NCI-H1105 (cell line): Measurements from ENCODE around the gene DEDD.

Experiments
- DNase-seq: peaks from one replicate; lab custom pipeline; 2025; lab: John Stamatoyannopoulos, UW

DEDD gene, protein sequence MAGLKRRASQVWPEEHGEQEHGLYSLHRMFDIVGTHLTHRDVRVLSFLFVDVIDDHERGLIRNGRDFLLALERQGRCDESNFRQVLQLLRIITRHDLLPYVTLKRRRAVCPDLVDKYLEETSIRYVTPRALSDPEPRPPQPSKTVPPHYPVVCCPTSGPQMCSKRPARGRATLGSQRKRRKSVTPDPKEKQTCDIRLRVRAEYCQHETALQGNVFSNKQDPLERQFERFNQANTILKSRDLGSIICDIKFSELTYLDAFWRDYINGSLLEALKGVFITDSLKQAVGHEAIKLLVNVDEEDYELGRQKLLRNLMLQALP

DNA sequence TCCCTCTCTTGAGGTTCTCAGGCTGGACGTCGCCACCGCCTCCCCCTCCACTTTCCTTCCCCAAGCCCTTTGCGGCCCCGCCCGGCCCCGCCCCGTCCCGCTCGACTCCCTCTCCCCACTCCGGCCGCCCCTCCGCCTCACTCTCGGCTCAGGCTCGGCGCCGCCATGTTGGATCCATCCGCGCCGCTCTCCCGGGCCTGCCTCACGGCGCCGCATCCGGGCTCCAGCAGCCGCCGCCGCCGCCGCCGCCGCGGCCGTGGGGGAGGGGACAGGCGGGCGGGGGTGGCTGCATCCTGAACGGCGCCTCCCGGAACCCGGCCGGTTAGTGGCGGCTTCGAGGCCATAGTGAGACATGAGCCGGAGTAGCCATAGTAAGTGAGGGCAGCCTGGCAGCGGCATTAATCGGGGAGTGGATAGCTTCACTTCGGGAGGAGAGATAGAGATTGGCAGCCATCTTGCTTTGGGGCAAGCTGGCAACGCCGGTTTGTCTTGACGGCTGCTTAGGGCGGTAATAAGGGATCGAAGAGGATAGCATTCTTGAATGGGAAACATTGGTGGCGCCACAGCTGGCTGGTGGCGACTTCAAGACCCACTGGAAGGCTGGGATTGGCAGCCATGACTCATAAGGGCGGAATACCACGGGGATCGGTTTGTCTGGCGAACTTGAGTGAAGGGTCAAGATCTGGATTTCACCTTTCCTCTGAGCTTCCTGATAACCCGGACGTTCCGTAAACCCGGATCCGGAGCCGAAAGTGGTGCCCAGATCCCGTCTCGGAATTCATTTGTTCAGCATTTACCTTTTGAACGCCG lies at the start of gene DEDD:
DEDD (minus strand) TSS at position 258 of the 810 bp plus-strand sequence. CDS start 8,205 bp downstream, outside the sequence.
- DNase-seq = peak; percentile 96

DNA sequence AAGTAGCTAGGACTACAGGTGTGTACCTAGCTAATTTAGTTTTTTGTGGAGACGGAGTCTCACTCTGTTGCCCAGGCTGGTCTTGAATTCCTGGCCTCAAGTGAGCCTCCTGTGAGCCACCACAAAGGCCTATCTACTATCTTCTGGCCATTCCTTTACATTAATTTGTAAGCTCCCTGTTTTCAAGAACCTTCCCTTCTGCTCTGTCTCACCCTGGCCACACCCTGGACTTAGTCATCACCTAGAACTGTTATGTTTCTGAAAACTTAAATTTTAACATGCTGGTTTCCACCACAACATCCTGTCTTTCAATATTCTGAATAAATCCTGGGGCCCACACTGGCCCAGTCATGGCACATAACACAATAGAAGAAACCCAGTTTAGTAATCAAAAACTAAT lies 49.7 kb upstream of the DEDD start:
- DNase-seq = no peak

DNA sequence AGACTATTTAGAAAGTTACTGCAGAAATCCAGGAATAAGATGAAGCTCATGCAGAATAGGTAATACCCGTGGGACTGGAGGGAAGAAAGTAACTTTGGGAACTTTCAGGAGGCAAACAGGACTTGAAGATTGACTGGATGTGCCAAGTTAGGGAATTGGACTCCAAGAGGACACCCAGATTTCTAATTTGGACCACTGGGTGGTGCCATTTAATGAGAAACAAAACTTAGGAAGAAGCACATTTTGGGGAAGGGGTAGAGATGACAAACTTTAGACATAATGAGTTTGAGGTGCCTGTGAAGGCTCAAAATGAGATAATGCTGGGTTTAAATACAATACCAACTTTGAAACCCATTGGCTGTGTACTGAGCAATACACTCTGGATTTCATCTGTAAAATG lies 48.2 kb upstream of the DEDD start:
- no peak for DNase-seq

DNA sequence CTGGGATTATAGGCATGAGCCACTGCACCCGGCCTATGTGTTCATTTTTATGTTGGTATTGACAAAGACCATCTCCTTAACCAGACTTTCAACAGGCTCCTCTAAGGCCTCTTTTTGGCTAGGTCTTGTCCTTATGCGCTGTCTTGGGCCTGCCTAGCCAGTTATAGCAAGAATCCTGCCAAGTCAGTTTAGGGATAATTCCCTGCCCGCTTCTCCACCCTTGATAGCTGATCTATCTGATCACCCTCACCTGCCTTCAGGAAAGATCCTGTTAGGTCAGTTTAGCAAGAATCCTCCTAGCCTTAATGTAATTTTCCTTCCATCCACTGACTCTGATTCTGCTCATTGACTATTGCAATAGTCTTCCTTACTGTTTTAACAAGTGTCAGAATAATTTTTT lies 47.2 kb upstream of the DEDD start:
- DNase-seq = no peak

DNA sequence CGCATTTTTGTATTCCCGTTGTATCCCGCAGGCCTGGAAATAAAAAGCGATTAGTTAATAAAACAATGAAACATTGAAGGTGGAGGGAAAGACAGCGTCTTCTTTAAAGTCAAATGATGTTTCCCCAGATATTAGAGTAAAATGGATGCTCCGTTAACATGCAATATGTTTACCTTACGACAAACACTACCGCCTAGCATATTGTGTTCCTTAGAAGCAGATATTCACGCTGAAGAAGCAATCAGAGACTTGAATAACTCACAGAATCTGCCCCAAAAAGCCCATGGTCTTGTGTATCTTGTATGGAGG lies 45.4 kb upstream of the DEDD start:
- DNase-seq = no peak

DNA sequence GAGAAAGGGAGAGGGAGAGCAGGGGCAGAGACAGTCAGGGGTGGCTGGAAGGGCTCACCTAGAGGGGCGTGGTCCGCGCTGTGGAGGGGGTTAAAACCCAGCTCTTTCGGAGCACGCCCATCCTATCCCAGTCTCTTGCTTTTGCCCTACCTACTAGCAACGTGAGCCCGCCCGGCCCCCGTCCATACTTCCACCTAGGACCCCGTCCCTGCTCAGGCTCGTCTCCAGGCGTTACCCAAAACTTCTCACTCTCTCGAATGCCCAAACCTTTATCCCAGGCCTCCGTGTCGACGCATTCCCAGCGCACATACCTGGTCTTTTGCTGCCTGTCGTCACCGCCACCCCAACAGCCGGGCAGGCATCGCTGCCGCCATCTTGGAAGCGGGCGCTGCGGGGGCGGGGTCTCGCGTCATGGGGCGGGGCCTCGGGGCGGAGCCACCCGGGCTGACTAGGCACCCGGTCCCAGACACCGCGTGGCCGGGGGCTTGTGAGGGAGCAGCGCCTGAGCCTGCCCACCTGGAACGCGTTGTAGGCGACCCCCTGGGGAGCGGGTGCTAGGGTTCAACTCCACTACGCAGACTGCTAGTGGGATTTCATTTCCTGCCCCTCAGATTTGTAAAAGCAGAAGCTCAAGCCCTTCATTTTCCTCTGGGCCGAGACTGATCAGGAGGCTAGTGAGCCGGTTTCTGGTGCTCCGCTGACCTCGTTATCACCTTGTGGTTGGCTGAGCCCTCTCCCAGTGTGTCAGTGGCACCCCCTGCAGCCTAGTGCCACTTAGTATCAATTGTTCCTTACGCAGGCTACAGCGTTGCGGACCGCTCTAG lies 44.9 kb upstream of the DEDD start, which contains the start of gene B4GALT3:
B4GALT3 (minus strand) TSS at position 396 of the 824 bp plus-strand sequence. CDS start 1,447 bp downstream, outside the sequence.
- DNase-seq = peak; percentile 75

DNA sequence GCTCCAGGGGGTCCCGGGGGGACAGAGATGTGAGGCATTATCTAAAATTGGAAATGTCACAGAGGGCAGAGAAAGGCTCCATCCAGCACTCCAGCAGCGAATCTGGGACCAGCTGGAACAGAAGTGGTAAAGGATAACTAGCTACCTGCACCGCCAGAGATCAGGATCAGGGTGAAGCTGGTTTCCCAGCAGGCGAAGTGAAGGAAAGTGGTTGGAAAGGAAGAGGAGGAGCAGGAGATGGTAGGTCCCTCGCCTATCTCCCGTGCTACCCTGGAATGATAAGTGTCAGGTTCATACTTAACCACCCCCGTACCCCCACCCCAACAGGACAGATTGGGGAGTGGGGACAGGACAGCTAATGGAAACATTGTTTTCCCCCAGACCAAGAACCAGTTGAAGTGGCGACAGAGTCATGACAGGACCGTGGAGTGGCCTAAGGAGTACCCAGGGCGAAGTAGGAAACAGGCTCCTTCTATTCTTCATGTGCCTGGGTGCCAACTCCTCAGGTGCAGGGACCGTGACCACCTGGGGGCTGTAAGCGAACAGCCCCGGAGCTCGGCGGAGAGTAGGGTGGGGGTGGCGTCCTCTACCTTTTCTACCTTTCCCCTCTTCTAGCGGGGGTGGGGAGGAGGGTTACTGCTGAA lies 44.1 kb upstream of the DEDD start:
- no peak for DNase-seq

DNA sequence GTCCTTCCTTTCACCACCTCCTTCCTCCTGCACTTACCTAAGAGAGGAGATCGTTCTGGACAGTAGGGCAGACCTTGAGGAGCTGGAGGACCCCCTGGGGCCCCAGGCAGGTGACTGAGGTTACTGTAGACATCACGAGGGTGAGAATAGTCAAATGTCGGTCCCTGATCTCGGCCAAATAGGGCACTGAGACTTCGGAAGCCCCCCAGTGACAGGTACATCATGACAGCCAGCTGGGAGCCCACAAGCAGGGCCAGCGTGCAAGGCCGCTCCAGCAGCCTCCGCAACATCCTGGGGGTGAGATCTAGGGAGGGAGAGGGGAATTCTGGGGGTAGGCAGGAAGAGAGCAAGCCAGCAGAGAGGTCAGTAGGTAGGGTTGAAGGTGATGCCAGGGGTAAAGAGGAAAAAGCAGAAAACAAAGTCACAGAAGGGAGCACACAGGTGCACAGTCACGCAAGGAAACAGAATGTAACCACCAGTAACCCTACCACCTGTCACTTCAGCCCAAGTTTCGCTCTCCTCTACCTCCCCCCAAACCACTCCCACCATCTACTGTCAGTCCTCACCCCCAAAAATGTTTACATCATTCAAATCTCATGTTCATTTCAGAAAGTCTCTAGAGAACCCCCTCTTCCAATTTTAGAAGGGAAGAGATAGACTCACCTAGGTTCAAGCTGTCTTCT lies 43.4 kb upstream of the DEDD start:
- DNase-seq = no peak

DNA sequence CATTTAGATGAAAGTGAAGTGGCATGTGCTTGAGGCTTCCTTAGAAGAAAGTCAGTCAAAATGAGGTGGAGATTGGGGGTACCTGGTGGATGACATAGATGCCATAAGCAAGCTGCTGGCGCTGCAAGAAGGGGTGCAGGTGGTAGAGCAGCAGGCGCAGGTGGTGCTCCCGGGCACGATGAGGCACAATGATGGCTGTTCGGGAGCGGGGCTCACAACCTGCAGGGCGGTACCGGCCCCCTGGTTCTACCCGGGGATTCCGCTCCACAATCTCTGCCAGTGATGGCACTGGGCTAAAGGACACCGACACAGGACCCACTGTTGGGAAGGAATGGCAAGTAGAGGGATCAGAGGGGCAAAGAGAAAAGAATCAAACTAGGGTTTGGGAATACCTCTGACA lies 42.4 kb upstream of the DEDD start:
- no peak for DNase-seq

DNA sequence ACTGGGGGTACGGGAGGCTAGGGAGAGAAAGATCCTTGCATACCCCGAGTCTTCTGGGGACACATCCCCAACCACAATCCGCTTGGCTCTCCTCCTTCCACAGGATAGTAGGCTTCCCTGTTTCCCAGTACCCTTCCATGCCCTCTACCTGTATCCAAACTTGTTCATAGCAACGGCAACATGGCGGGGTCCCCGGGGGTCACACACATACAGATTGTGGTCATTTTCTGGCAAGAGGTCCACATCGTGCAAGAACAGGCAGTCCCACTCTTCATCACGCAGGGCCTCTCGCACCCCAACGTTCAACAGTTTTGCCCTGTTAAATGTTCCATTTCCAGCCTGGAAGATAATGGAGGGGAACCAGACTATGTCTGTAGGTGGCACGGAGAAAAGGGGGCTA lies 41.2 kb upstream of the DEDD start:
- no peak for DNase-seq

DNA sequence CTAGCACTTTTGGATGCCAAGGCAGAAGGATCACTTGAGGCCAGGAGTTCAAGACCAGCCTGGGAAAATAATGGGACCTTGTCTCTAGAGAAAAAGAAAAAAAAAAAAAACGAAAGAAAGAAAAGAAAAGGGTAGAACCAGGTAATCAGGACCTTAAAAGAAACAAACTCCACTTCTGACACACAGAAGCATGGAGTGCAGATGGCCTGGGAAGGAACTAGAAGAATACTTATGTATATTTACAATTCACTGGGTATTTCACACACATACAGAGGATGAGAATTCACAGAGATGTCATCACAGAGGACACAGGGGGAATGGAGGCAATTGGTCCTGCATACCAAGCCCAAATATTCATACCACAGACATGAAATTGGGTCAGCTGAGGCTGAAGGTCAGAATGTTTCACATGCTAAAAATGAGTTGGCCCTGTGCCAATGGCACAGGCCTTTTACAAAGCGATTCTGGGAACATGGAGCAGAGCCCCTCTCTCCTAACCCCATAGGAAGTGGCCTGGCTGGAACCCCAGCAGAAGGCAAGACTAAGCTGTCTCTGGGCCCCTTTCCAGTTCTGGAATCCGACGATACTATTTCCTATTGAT lies 40.4 kb upstream of the DEDD start:
- DNase-seq = no peak

DNA sequence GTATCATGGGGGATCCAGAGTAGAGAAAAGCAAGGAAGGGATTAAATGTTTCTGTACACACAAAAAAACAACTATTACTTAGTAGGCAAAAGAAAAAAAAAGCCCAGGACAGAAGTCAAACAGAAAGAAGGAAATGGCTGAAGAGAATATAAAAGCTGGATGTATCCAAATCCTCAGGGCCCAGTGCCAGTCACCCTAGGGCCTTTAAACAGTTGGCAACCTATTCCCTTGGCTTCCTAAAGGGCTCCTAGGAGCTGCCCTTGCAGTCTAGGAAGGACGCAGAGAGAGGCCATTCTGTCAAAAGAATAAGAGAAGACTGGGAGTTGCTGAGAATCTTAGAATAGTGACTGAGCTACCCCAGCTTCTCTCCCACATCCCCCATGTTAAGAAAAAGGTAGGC lies 39.9 kb upstream of the DEDD start:
- DNase-seq = no peak

DNA sequence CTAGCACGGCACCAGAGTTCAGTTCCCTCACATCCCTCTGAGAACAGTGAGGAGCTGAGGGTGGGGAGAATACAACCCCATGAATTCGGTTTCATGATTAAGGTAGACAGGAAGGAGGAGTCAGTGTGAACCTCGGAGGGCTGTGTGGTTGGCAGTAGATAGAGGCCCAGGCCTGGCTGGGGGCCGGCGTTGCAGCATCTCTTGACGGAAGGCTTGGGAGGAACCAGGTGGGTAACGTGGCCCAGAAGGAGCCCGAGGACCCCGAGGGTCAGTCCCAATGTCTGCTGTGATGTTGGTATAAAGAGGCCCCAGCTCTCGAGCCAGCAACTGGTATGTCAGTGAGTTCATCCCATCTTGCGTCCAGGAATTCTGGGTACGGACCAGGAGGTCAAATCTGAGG lies 39.2 kb upstream of the DEDD start:
- no peak for DNase-seq

DNA sequence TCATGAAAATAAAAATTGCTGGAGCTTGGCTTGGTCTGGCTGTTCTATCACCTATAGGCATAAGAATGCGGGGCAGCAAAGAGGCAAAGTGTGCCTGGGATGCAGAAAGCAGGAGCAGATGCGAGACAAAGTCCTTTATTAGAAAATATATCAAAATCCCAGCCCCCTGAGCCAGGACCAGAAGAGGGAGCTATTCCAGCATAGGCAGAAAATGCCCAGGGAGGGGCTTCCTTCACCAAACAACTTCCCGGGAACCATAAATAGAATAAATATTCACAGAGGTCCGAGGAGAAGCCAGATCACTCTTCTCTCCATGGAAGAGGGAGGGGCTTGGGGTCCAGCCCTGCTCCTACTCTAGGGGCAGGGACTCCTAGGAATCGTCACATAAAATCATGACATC lies 38.7 kb upstream of the DEDD start:
- no peak for DNase-seq

DNA sequence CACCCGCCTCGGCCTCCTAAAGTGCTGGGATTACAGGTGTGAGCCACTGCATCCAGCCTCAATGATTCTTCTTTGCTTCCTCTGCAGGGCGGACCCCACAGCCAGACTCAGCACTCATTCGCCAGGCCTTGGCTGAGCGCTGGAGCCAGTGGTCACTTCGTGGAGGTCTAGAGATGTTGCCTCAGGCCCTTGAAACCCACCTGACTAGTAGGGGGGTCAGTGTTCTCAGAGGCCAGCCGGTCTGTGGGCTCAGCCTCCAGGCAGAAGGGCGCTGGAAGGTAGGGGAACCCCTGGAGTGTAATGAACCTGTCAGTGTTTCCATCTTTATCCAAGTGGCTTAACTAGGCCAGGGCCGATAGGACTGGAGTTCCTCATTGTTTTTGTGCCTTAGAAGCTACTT lies 36.4 kb upstream of the DEDD start:
- no peak for DNase-seq

DNA sequence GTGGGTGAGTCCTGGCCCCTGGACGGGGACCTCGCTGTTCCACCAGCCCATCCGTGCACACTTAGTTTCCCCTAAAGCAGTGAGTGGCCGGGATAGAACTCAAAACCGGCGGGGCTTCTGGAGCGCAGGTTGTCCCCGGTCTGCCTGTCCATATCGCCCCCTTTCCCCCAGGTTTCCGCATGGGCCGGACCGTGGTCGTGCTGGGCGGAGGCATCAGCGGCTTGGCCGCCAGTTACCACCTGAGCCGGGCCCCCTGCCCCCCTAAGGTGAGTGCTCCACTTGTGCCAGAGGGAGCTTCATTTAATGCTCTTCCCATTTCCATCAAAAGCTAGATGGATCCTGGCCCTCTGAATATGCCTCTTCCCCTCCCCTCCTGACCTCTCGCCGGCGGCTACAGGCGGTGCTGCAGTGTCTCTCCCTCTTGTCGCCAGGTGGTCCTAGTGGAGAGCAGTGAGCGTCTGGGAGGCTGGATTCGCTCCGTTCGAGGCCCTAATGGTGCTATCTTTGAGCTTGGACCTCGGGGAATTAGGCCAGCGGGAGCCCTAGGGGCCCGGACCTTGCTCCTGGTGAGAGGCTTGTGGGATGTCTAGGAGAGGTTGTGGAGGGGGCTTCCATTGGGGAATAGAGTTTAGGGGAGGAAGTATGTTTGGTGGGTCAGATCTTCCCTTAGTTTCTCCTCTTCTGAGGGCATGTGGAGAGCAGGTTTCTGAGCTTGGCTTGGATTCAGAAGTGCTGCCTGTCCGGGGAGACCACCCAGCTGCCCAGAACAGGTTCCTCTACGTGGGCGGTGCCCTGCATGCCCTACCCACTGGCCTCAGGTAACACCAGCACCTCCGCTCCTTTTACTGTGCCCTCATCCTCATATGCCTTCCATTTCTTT lies 34.4 kb upstream of the DEDD start:
- DNase-seq = no peak

DNA sequence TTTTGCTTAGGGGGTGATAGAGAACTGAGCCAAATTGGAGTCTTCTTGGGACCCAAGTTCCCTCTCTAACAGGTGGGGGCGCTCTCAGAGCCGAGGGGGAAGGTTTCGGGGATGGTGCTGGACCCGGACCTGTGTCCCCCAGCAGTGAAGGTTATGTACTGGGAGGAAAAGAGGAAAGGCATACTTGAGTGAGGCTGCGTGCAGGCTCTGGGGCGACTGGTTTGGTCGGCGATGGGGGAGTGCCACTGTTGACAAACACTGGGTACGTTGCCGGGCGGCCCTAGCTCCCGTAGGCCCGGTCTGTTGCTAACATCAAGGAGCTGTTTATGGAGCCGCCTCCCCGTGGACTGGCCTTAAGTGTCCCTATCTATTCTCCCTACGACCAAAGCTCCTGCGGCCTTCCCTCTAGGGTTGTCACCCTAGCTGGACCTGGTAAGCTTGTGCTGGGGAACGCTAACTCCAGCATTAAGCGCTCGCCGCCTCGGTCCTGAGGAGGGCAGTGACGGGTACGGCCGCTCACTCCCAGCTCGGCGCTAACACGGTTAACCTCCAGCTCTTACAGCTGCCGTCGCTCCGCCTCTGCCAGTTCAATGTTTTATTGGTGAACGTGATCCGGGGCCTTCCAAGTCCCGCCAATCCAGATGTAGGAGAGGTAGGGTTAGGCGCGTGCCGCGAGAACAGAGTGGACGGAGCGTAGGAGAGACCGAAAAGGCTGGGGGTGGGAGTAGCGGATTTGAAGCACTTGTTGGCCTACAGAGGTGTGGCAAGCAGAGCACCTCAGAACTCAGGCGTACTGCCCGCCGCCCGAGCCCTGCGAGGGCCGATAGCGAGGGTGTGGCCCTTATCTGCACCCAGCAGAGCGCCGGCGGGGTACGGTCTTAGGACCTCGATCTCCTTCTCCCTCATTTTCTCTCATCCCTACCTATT lies 33.5 kb upstream of the DEDD start, which contains the start of gene PPOX:
PPOX (plus strand) TSS at position 685 of the 927 bp plus-strand sequence. CDS start 422 bp downstream, outside the sequence.
- peak; percentile 97 for DNase-seq

DNA sequence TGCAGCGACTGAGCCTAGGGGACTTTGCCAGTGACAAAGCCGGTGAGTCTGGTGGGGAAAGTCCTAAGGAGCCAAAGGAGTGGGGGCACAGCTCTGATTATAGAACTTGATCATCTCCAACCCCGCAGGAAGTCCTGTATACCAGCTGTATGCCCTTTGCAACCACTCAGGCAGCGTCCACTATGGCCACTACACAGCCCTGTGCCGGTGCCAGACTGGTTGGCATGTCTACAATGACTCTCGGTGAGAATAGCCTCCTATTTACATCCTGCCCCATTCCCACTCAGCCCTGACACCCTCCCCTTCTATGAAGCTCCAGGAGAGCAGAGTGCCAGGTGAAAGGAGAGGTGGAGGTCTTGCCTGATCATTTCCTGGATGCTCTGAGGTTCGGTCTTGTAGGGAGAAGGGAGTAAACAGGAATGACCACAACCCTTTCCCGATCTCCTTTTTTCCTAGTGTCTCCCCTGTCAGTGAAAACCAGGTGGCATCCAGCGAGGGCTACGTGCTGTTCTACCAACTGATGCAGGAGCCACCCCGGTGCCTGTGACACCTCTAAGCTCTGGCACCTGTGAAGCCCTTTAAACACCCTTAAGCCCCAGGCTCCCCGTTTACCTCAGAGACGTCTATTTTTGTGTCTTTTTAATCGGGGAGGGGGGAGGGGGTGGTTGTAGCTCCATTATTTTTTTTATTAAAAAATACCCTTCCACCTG lies 32.6 kb upstream of the DEDD start:
- no peak for DNase-seq
